Small intestine (tissue), 7 donors: ENCODE measurements around the gene REXO1. TPM values are rescaled to one million over a fixed set of nuclear protein-coding genes. Genes with fewer than 3 reads are reported as not detected.

Source experiments
- DNase-seq, 2 donors: peaks; one replicate each; pipeline versions ENCODE4 v3.0.0 to v3.0.0-alpha.2; 2013
- FAIRE-seq: peaks from 2 replicates; lab custom pipeline; 2012; peaks lifted over from hg19 to GRCh38; lab: Jason Lieb, UNC
- H3K27ac ChIP-seq, 3 donors: one replicate each; pipeline ENCODE4 v1.5.1; 2013; ENCODE audit warnings: low read length in 2 of 3, mild to moderate bottlenecking in 2 of 3, control low read depth in 1 of 3, inconsistent platforms in 1 of 3, low read depth in 1 of 3, moderate library complexity in 1 of 3
- H3K27me3 ChIP-seq, 3 donors: one replicate each; pipeline ENCODE4 v1.6.1; 2013; ENCODE audit warnings: low read length in 3 of 3, inconsistent platforms in 1 of 3; ENCODE audit not compliant: control insufficient read depth in 3 of 3, insufficient read depth in 3 of 3
- H3K36me3 ChIP-seq, 3 donors: one replicate each; pipeline ENCODE4 v1.6.1; 2013; ENCODE audit warnings: low read length in 3 of 3, inconsistent platforms in 1 of 3, low read depth in 1 of 3, mild to moderate bottlenecking in 1 of 3, moderate library complexity in 1 of 3; ENCODE audit not compliant: control insufficient read depth in 3 of 3, insufficient read depth in 2 of 3
- H3K4me1 ChIP-seq, 3 donors: one replicate each; pipeline ENCODE4 v1.6.1; 2013; ENCODE audit warnings: low read length in 2 of 3, inconsistent platforms in 1 of 3, low read depth in 1 of 3, mild to moderate bottlenecking in 1 of 3, moderate library complexity in 1 of 3; ENCODE audit not compliant: control insufficient read depth in 3 of 3, insufficient read depth in 2 of 3
- H3K4me3 ChIP-seq, 3 donors: one replicate each; pipeline ENCODE4 v1.5.1; 2013; ENCODE audit warnings: low read length in 3 of 3, control low read depth in 1 of 3, inconsistent platforms in 1 of 3, low read depth in 1 of 3, mild to moderate bottlenecking in 1 of 3, moderate library complexity in 1 of 3
- H3K9me3 ChIP-seq, 2 donors: one replicate each; pipeline ENCODE4 v1.6.1; 2013; ENCODE audit warnings: low read depth in 1 of 2, low read length in 1 of 2; ENCODE audit not compliant: control insufficient read depth in 2 of 2, insufficient read depth in 1 of 2
- WGBS, 3 donors: extraction: QIAGEN DNeasy Blood & Tissue Kit; methylation state at CpG; one replicate each; pipeline ENCODE4 v1.1.7; 2013; 5-methylcytosine and 5-hydroxymethylcytosine counted together
- polyA plus RNA-seq, 4 donors: library from polyadenylated mRNA; stranded (reverse) in 3 of 4; unstranded in 1 of 4; fragments of 200-250 nt in 3 of 4; fragments of 120-200 nt in 1 of 4; gene quantifications; one replicate each; pipeline versions ENCODE4 v1.2.1 to v1.2.3, GENCODE V29; 2013
- donor health status: healthy with polysubstance abuse.
- donor health status: control.
- donor health status: control.
- donor health status: Bipolar disorder and iron deficiency.
- donor health status: healthy.

The REXO1 gene
- polyA plus RNA-seq, 4 donors, result 18.4 to 31.8 (median 23.6) TPM

GRCh38 chr19:1785310-1785709 is 63.0 kb downstream of the REXO1 start:
- Histone ChIP-seq H3K4me1 (no peaks in the 10 kb centered on the region), H3K9me3 (peaks cover 0 to 14% of the 10 kb centered on the region in 2 donors), H3K36me3 (peaks cover 0 to 2% (median 0%) of the 10 kb centered on the region in 3 donors), H3K4me3 (no peak overlapping the region), H3K27ac (no peak overlapping the region), H3K27me3 (peaks cover 0 to 52% (median 11%) of the 10 kb centered on the region in 3 donors)
- WGBS, 3 donors, result 92 to 94% (median 92%) methylated on average over 17 to 19 of the region's 19 CpGs
- FAIRE-seq (no peak), DNase-seq (no peak)

GRCh38 chr19:1783874-1784273 is 64.4 kb downstream of the REXO1 start:
- Histone ChIP-seq H3K4me1 (no peaks in the 10 kb centered on the region), H3K27me3 (peaks cover 0 to 64% (median 14%) of the 10 kb centered on the region in 3 donors)

GRCh38 chr19:1783354-1783753 is 64.9 kb downstream of the REXO1 start:
- no peak overlapping the region for H3K27ac ChIP-seq
- peaks cover 0 to 65% (median 19%) of the 10 kb centered on the region in 3 donors for H3K27me3 ChIP-seq
- H3K4me1 ChIP-seq, result no peaks in the 10 kb centered on the region
- DNase-seq (no peak), FAIRE-seq (no peak)
- H3K4me3 ChIP-seq, result no peak overlapping the region
- no peaks in the 10 kb centered on the region for H3K36me3 ChIP-seq
- 75 to 87% (median 83%) methylated on average over 4 of the region's 4 CpGs for WGBS, 3 donors
- peaks cover 0 to 14% of the 10 kb centered on the region in 2 donors for H3K9me3 ChIP-seq

More at GRCh38 chr19:1783874-1784273, 64.4 kb downstream of the REXO1 start:
- Histone ChIP-seq H3K36me3 (peaks cover 0 to 2% (median 0%) of the 10 kb centered on the region in 3 donors), H3K27ac (no peak overlapping the region), H3K9me3 (peaks cover 0 to 14% of the 10 kb centered on the region in 2 donors), H3K4me3 (no peak overlapping the region)
- FAIRE-seq (no peak), DNase-seq (no peak)
- WGBS, 3 donors, result 62 to 80% (median 70%) methylated on average over 9 of the region's 9 CpGs

- Histone ChIP-seq H3K4me3 (no peak overlapping the region), H3K36me3 (no peaks in the 10 kb centered on the region), H3K4me1 (no peaks in the 10 kb centered on the region), H3K27me3 (peaks cover 0 to 72% (median 23%) of the 10 kb centered on the region in 3 donors), H3K9me3 (peaks cover 0 to 14% of the 10 kb centered on the region in 2 donors), H3K27ac (no peak overlapping the region)
- FAIRE-seq (no peak), DNase-seq (no peak)
- 70 to 79% (median 74%) methylated on average over 7 of the region's 7 CpGs for WGBS, 3 donors
These were observed 65.8 kb downstream of the REXO1 start for GRCh38 chr19:1782521-1782920.

- no peak for FAIRE-seq
- 33 to 40% (median 38%) methylated on average over 14 of the region's 14 CpGs for WGBS, 3 donors
These were observed 67.9 kb downstream of the REXO1 start for GRCh38 chr19:1780272-1780958.

GRCh38 chr19:1779574-1779973 is 68.7 kb downstream of the REXO1 start:
- Histone ChIP-seq H3K9me3 (peaks cover 0 to 22% of the 10 kb centered on the region in 2 donors), H3K4me1 (no peaks in the 10 kb centered on the region), H3K4me3 (no peak overlapping the region), H3K36me3 (no peaks in the 10 kb centered on the region), H3K27me3 (peaks cover 0 to 94% (median 41%) of the 10 kb centered on the region in 3 donors), H3K27ac (no peak overlapping the region)
- FAIRE-seq (no peak), DNase-seq (no peak)
- WGBS, 3 donors, result 17 to 30% (median 18%) methylated on average over 16 of the region's 16 CpGs

More at GRCh38 chr19:1780272-1780958, 67.9 kb downstream of the REXO1 start:
- Histone ChIP-seq H3K36me3 (no peaks in the 10 kb centered on the region), H3K27ac (no peak overlapping the region), H3K27me3 (peaks cover 0 to 91% (median 34%) of the 10 kb centered on the region in 3 donors), H3K9me3 (peaks cover 0 to 16% of the 10 kb centered on the region in 2 donors), H3K4me1 (no peaks in the 10 kb centered on the region), H3K4me3 (no peak overlapping the region)
- DNase-seq, result no peak

GRCh38 chr19:1777149-1777548 is 71.1 kb downstream of the REXO1 start:
- peaks cover 0 to 19% of the 10 kb centered on the region in 2 donors for H3K9me3 ChIP-seq
- DNase-seq (no peak), FAIRE-seq (no peak)
- no peaks in the 10 kb centered on the region for H3K36me3 ChIP-seq
- 56 to 60% (median 57%) methylated on average over 10 of the region's 10 CpGs for WGBS, 3 donors
- peaks cover 0 to 92% (median 45%) of the 10 kb centered on the region in 3 donors for H3K27me3 ChIP-seq
- no peak overlapping the region for H3K27ac ChIP-seq
- no peak overlapping the region for H3K4me3 ChIP-seq
- H3K4me1 ChIP-seq, result no peaks in the 10 kb centered on the region

- Histone ChIP-seq H3K4me1 (no peaks in the 10 kb centered on the region), H3K27ac (no peak overlapping the region), H3K9me3 (peaks cover 0 to 16% of the 10 kb centered on the region in 2 donors), H3K36me3 (no peaks in the 10 kb centered on the region), H3K4me3 (no peak overlapping the region), H3K27me3 (peaks cover 0 to 90% (median 44%) of the 10 kb centered on the region in 3 donors)
- DNase-seq (no peak), FAIRE-seq (no peak)
- 4 to 8% (median 7%) methylated on average over 23 of the region's 23 CpGs for WGBS, 3 donors
These were observed 71.6 kb downstream of the REXO1 start for GRCh38 chr19:1776606-1777147.
